Activated T-cell treated with anti-CD3 and anti-CD28 coated beads for 48 hours (primary cell): ENCODE results near the gene SERBP1.

Experiments
- DNase-seq: peaks from one replicate; pipeline ENCODE4 v3.0.0-alpha.2; 2020; ENCODE audit warnings: low read depth

Gene SERBP1

GRCh38 chr1:67405473-67406245 lies 24.5 kb downstream of the SERBP1 start:
- DNase-seq = no peak

GRCh38 chr1:67404212-67404620 lies 26.0 kb downstream of the SERBP1 start:
- DNase-seq = no peak

DNA sequence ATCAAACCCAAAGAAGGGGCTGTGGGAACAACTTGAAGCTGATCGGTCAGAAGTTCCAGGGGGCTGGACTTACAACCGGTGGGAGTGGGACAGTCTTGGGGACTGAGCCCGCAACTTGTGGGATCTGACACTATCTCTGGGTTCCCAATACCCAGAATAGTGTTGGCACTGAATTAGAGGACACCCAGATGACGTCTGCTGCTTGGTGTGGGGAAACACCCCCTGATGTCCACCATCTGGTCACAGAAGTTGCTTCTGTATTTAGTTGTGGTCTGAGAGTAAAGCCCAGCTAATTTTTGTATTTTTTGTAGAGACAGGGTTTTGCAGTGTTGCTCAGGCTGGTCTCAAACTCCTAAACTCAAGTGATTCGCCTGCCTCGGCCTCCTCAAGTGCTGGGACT lies 28.8 kb downstream of the SERBP1 start:
- no peak for DNase-seq

GRCh38 chr1:67400029-67400786 lies 30.0 kb downstream of the SERBP1 start:
- DNase-seq = peak; percentile 66

- no peak for DNase-seq
These were observed 30.8 kb downstream of the SERBP1 start for GRCh38 chr1:67399199-67399993.

DNA sequence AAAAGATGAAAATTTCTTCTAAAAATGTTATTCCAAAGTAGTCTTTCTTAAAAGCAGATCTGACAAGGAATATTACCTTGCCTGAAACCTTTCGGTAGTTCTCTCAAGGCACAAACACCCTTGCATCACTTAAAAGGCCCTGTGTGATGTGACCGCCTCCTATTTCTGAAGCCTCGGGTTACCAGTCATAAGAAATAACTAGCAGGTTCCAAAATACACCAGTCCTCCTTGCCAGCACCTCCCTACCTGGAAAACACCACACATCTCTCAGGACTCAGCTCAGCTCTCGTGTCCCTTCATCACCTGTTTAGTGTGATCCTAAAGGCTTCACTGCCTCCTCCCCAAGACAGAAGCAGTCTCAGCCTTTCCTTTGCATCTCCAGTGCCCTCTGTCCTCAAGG lies 35.7 kb downstream of the SERBP1 start:
- no peak for DNase-seq

DNA sequence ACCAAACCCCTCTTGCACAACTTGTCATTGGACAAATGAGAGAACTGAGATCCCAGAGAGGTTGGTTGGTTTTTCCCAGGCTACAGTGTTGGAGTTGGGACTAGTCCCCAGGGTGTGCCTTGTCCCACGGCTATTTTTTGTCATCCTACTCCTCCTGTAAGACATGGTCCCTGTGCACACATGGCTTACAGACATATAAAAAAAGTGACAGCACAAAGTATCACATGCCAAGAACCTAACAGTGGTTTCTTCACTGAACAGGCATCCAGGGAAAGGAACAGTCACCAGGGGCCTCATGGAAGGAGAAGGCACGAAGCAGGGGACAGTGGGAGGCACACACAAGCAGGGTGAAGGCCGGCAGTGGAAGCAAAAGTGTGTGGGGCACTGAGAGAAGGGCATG lies 36.5 kb downstream of the SERBP1 start:
- no peak for DNase-seq

DNA sequence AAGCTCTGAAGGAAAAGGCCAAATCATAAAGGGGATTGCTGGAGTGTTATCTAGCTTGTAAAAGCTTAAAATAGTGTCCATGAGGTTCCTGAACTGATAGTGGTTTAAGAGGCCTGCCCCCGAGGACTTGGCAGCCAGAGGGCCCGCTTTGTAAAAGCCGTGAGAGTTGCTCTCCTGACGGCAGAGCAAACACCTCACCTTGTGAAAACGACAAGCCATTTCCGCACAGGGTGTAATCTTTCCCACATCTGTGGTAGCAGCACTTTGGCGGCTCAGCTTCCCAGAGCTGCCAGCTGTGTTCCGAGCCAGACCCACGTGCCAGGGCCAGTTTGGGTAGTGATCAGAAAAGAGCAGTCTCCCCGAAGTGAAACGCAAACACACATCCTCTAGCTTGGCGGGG lies 37.0 kb downstream of the SERBP1 start:
- DNase-seq = no peak

DNA sequence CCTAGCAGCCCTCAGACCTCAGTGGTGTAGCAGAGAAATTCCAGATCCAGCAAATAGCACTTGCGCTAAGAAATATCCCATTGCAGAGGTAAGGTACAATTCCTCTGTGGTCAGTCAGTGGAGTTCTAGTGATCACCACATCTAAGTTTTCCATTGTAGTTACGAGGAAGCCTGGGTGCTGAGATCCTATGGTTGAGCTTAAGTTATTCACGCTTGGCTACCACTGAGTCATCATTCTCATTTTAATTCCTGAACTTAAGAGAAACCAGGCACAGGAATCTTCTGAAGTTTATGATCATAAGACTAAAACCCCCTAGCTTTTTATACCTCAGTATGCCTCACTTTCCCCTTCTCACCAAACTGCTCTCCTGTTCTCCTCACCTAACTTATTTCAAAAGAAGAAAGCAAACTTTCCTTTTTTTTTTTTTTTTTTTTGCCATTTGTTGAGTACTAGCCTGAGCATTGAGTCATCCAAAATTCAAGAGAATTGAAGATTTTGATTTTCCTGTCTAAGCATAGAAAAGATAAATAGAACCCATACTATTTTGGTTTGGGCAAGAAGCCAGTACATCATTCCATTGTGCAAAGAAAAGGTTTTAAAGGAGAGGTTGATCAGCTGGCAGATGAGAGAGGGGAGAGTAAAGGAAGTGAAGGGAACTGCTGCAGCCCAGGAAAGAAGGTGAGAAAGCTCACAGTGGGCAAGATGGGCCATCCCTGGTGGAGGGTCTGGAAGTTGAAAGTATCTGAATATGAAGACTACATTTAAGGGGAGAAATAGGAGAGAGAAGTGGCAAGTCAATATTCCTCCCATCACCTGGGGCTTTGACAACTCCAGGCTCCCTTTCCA lies 39.9 kb downstream of the SERBP1 start:
- DNase-seq = no peak

GRCh38 chr1:67383999-67384638 lies 46.1 kb downstream of the SERBP1 start:
- DNase-seq = no peak

- DNase-seq = no peak
These were observed 47.9 kb downstream of the SERBP1 start for GRCh38 chr1:67382292-67382691.

DNA sequence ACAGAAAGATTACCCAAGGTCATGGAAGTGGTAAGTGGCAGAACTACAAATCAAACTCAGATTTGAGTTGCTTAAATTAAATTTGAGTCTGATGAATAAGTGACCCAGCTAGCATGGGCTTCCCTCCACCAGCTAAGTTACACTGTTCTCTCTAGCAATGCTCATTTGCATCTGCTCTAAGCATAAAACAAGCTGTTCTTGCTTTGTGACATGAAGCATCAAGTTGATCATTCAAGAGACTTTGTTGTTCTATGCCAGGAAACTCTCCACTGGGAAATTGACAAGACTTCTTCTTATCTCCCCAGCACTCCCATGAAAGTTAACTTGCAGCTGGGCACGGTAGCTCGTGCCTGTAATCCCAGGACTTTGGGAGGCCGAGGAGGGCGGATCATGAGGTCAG lies 49.0 kb downstream of the SERBP1 start:
- DNase-seq = no peak

DNA sequence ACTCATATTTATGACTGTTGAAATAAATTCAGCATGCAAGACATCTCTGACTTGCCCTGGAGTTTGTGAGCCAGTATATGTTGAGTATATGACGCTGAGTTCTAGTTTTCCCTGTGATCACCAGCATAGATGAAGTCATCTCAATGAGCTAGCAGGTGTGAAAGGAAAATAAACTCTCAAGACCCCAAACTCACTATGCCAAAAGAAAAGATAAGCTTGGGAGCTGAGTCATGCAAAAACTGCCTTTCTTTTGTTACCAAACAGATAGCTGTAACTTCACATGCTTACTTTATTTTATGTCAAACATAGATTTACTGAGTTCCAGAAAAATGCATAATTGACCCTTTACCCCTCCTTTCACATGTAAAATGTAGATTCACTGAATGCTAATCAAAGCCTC lies 52.9 kb downstream of the SERBP1 start:
- no peak for DNase-seq

DNA sequence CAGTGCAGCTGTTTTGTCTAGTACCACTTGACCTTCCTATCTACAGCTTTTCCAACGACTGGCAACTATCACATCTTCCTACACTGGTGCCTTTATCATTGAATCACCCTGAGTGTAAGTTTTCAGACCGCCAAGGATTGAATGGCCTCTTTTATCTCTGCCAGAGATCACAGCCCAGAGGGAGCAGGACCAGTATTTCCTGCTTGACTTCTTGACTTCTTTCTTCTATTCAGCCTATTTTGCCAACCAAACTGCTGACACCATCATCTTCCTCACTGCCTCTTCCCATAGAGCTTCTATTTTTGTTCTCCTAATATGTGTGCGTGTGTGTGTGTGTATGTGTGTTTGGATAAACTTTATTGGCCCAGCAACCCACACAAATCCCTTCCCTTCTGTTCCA lies 53.8 kb downstream of the SERBP1 start:
- DNase-seq = no peak

- no peak for DNase-seq
These were observed 57.3 kb downstream of the SERBP1 start for GRCh38 chr1:67372898-67373297.

DNA sequence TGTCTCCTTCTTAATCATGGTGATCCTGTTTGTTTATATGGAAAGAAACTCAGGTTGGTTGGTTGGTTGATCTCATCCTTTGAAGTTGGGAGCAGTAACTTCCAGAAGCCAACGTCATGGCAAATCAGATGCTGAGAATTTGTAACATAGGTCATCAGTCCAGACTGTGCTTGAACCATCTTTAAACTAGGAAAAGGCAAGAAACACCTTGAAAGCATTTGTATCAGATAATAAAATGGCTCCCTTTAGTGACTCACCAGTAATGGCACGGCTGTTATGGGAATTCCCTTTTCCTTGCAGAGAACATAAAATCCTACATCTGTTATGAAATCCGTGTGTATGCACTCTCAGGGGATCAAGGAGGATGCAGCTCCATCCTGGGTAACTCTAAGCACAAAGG lies 58.1 kb downstream of the SERBP1 start:
- no peak for DNase-seq

DNA sequence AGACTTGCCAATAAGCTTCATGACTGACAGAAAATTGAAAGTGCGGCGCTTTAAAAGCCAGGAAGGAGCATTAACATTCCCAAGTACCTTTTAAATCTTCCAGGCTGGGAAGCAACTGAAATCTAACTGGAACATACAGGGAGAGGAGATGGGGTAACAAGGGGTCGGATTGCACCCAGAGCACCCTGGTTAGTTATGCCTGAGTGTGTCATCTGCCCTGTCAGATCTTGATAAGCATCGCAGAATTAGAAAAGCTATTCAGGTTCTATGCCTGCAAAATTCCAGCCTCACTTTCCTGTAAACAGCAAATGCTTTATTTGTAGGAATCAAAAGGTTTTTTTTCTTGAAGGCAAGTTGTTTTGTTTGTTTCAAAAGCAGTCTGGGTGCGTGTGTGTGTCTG lies 58.5 kb downstream of the SERBP1 start:
- no peak for DNase-seq

DNA sequence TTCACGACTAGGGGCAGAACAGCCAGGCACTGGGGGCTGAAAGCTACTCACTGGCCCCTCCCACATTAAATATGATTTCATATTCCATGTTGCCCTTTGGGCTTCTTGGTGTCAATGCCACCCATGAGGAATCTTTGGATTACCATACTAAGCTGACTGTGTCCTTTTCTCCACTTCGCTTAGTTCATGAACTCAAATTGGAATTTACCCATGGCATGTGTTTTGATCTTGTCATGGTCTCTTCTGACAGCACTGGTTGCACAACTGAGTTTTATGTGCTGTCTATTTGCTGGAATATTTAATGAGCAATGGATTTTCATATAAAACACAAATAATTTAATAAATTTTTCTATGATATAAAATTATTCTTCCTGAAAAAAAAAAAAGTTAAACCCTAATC lies 59.2 kb downstream of the SERBP1 start:
- no peak for DNase-seq

DNA sequence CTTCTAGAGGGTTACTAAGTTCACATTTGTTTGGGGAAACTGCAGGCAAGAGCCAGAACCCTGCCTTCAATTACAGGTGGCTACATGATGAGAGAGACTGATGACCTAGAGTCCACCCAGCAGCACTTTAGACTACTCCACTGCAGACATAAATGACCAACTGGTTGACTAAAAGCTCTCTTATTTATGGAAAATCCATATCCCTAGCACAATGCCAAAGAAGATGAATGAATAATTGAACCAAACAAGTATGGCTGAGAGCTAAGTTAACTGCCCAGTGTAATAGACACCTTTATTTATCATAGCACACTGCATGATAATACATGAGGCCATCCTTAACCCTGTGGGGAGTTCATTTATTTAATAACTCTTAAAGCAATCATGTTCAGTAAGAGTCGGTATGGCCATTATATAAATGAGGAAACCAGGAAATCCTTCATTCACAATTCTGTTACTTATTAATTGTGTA lies 62.1 kb downstream of the SERBP1 start:
- no peak for DNase-seq

- no peak for DNase-seq
These were observed 62.7 kb downstream of the SERBP1 start for GRCh38 chr1:67367370-67368045.

GRCh38 chr1:67361641-67362040 lies 68.6 kb downstream of the SERBP1 start:
- no peak for DNase-seq
